HepG2 (cell line): ENCODE data around the gene NUBPL. TPM values are rescaled to one million over a fixed set of nuclear protein-coding genes. Genes with fewer than 3 reads are reported as not detected.

Experiments
- ATAC-seq: fragments of 200-7000 bp; cut with Tn5 transposase; 3 replicates; pipeline ENCODE4 v1.9.1; 2020; ENCODE audit warnings: mild to moderate bottlenecking, moderate library complexity
- BruUV-seq: library from RNA; stranded (reverse); fragments of 400-500 nt; replicated peaks from 2 replicates; lab custom pipeline; 2021; lab: Mats Ljungman, UMichigan
- CTCF ChIA-PET: fragments of 300-600 bp; formaldehyde crosslinking; extraction: SDS; loops from one replicate; lab custom pipeline; 2021; ENCODE audit warnings: low total read pairs, inconsistent platforms, low intra/inter-chr PET ratio; lab: Yijun Ruan, JAX
- POLR2A ChIA-PET: fragments of 350-600 bp; sonication (Branson Sonifier 250); formaldehyde crosslinking; loops from one replicate; lab custom pipeline; 2020; ENCODE audit warnings: antibody characterized with exemption, inconsistent platforms; lab: Yijun Ruan, JAX
- DNase-seq: peaks from one replicate; pipeline ENCODE4 v3.0.0-alpha.2; 2015; ENCODE audit warnings: low spot score
- FAIRE-seq: peaks from 3 replicates; lab custom pipeline; 2011; peaks lifted over from hg19 to GRCh38; lab: Jason Lieb, UNC
- H2AFZ ChIP-seq: one replicate; pipeline ENCODE4 v1.6.1; 2011; ENCODE audit warnings: low read length, inconsistent platforms
- H3K27ac ChIP-seq: fragments of 300-600 bp; 3 replicates; pipeline ENCODE4 v1.8.0; 2011; ENCODE audit warnings: mixed run types, mild to moderate bottlenecking, mixed read lengths, low read length, inconsistent platforms; ENCODE audit not compliant: insufficient read depth; ENCODE audit errors: extremely low read length
- H3K27me3 ChIP-seq, 2 experiments: fragments of 200-600 bp in 1 of 2; 2 replicates in 1 of 2; 3 replicates in 1 of 2; pipeline versions ENCODE4 v1.6.0 to v1.8.0; 2011; ENCODE audit warnings: low read length in 2 of 2, mild to moderate bottlenecking in 2 of 2, moderate library complexity in 2 of 2, inconsistent platforms in 1 of 2; ENCODE audit not compliant: insufficient read depth in 2 of 2, control insufficient read depth in 1 of 2
- H3K36me3 ChIP-seq, 2 experiments: fragments of 200-600 bp in 1 of 2; replicated peaks in 1 of 2; 2 replicates in 1 of 2; 3 replicates in 1 of 2; pipeline versions ENCODE4 v1.5.1 to v1.8.0; 2011; ENCODE audit warnings: low read length in 2 of 2, inconsistent platforms in 1 of 2; ENCODE audit not compliant: insufficient read depth in 2 of 2, control insufficient read depth in 1 of 2
- H3K4me1 ChIP-seq: 2 replicates; pipeline ENCODE4 v1.5.1; 2012; ENCODE audit warnings: low read length, inconsistent platforms; ENCODE audit not compliant: insufficient read depth
- H3K4me2 ChIP-seq: 2 replicates; pipeline ENCODE4 v1.6.0; 2011; ENCODE audit warnings: low read depth, low read length, inconsistent platforms
- H3K4me3 ChIP-seq, 3 experiments: fragments of 200-600 bp in 1 of 3; sonication (generic), shearing (Covaris generic) in 1 of 3; replicated peaks in 1 of 3; 2 replicates each; pipeline ENCODE4 v1.5.1; 2011 to 2016; ENCODE audit warnings: low read length in 3 of 3, inconsistent platforms in 2 of 3, low read depth in 2 of 3, mild to moderate bottlenecking in 2 of 3, control low read depth in 1 of 3, mixed read lengths in 1 of 3; ENCODE audit not compliant: insufficient read depth in 1 of 3
- H3K79me2 ChIP-seq: one replicate; pipeline ENCODE4 v1.6.1; 2011; ENCODE audit warnings: low read length, inconsistent platforms; ENCODE audit not compliant: insufficient read depth
- H3K9ac ChIP-seq: 2 replicates; pipeline ENCODE4 v1.6.0; 2011; ENCODE audit warnings: mild to moderate bottlenecking, low read depth, low read length, inconsistent platforms; ENCODE audit not compliant: insufficient read depth
- H3K9me3 ChIP-seq: 2 replicates; pipeline ENCODE4 v1.5.1; 2012; ENCODE audit warnings: mild to moderate bottlenecking, low read length
- H4K20me1 ChIP-seq: 2 replicates; pipeline ENCODE4 v1.6.0; 2011; ENCODE audit warnings: inconsistent platforms, mild to moderate bottlenecking, low read length, moderate library complexity; ENCODE audit not compliant: insufficient read depth
- KLF12 ChIP-seq: sonication (generic); formaldehyde crosslinking; IDR thresholded peaks from 2 replicates; pipeline ENCODE4 v1.4.0; 2020; ENCODE audit warnings: missing genetic modification reagents, borderline replicate concordance
- RBFOX2 ChIP-seq: fragments of 200-400 bp; formaldehyde crosslinking; IDR thresholded peaks from 2 replicates; pipeline ENCODE4 v1.6.1; 2017; ENCODE audit warnings: low read depth, mild to moderate bottlenecking, low read length
- TBP ChIP-seq: sonication (generic); formaldehyde crosslinking; IDR thresholded peaks from 2 replicates; pipeline ENCODE4 v1.5.0; 2020; ENCODE audit warnings: missing genetic modification reagents
- ZNF24 ChIP-seq: fragments of 450-650 bp; IDR thresholded peaks from 2 replicates; pipeline ENCODE4 v1.6.1; 2017; ENCODE audit warnings: antibody characterized with exemption, mild to moderate bottlenecking
- ZNF329 ChIP-seq: sonication (generic); formaldehyde crosslinking; IDR thresholded peaks from 2 replicates; pipeline ENCODE4 v1.9.0; 2021; ENCODE audit warnings: low read depth, mild to moderate bottlenecking, missing genetic modification reagents
- ZNF543 ChIP-seq: sonication (generic); formaldehyde crosslinking; IDR thresholded peaks from 2 replicates; pipeline ENCODE4 v1.4.0; 2020; ENCODE audit warnings: mild to moderate bottlenecking, missing genetic modification reagents
- WGBS: methylation state at CpG from one replicate; pipeline ENCODE4 v1.1.6; 2017; ENCODE audit warnings: low lambda C conversion rate; 5-methylcytosine and 5-hydroxymethylcytosine counted together
- in situ Hi-C: cut with HindIII; loops from 2 replicates; pipeline ENCODE4 v1.10.0; 2017; ENCODE audit warnings: low pct_unique_long_range_greater_than_20kb; ENCODE audit not compliant: extremely low pct_ligation_motif_present
- intact Hi-C: fragments of 100-400 bp; cut with micrococcal nuclease; formaldehyde crosslinking; loops from one replicate; pipeline ENCODE4 v1.10.0; 2022; ENCODE audit not compliant: unreplicated experiment
- polyA plus RNA-seq, 8 experiments: library from polyadenylated mRNA; depleted of rRNA in 3 of 8; stranded (reverse) in 7 of 8; unstranded in 1 of 8; fragments of >200 nt; fragmentation: Illumina TruSeq in 4 of 8; extraction: Trizol in 4 of 8; gene quantifications; 2 replicates each; pipeline versions ENCODE4 v1.2.1 to v1.2.3, GENCODE V29; 2011 to 2016; ENCODE audit warnings: low read depth in 4 of 8, missing spikeins in 1 of 8, mixed read lengths in 1 of 8; ENCODE audit not compliant: insufficient read depth in 1 of 8
- total RNA-seq, 5 experiments: library from RNA; depleted of rRNA; stranded (reverse); fragments of >200 nt; fragmentation: Illumina TruSeq; extraction: Trizol; gene quantifications; 2 replicates each; pipeline ENCODE4 v1.2.3, GENCODE V29; 2016; ENCODE audit warnings: low read depth in 1 of 5

Gene NUBPL
- total and polyA plus RNA-seq, 2 of the 13 experiments (the other 11 are each of a cell fraction or from before 2014, with no cell fraction given), result 21.3 to 44.1 TPM

DNA sequence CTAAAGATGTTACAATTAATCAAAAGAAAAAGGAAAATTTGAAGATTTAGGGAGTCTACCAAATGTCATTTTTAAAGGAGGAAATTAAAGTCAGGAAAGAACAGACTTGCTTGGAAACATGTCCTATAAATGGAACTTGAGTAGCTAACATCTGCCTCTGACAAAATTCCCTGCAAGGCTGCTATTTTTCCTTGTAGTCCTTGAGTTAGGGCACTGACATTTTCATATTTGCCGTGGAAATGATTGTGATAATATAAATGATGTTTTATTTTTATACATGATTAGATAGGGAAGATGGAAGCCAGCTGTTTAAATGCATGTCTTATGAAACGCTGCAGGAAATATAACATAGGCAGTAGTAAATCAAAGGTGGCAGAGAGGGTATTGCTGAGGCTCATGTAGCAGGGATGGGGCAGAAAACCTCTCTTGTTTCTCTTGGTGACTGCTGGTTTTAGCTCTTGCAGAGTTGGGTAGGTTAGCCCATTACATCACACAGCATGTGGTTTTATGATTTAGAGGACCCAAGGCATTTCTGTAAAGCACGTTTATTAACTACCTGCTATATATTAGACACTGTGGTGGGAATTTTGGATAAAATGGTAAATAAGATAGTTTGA lies 21.7 kb downstream of the NUBPL start:
- no peak for FAIRE-seq
- in situ Hi-C loops, result no loop called here
- ATAC-seq, result no peak
- CTCF ChIA-PET, result no interaction called here
- peaks cover 1 to 3% of the 10 kb centered on the region in 2 experiments; a peak in 2 of 5 replicates for H3K36me3 ChIP-seq
- BruUV-seq, result no TSS peak
- intact Hi-C loops, result no loop called here
- no peak overlapping the region for H2AFZ ChIP-seq
- H3K79me2 ChIP-seq, result no peaks in the 10 kb centered on the region
- H3K9me3 ChIP-seq, result no peaks in the 10 kb centered on the region
- no peak overlapping the region for H3K9ac ChIP-seq
- H4K20me1 ChIP-seq, result no peaks in the 10 kb centered on the region
- DNase-seq, result no peak
- H3K27me3 ChIP-seq, result no peaks in the 10 kb centered on the region
- POLR2A ChIA-PET, result no interaction called here
- H3K4me3 ChIP-seq, result no peak overlapping the region
- TF ChIP-seq ZNF24 (no peak), RBFOX2 (no peak)
- WGBS, result 96% methylated on average over 3 of the region's 3 CpGs
- peaks cover 10% of the 10 kb centered on the region for H3K4me1 ChIP-seq
- H3K4me2 ChIP-seq, result no peak overlapping the region
- no peak overlapping the region for H3K27ac ChIP-seq

- no peak for ATAC-seq
- Histone ChIP-seq H3K4me2 (no peak overlapping the region), H4K20me1 (no peaks in the 10 kb centered on the region), H3K79me2 (no peaks in the 10 kb centered on the region), H3K9ac (no peak overlapping the region), H3K4me3 (no peak overlapping the region), H3K36me3 (peaks cover 0 to 1% of the 10 kb centered on the region in 2 experiments; a peak in 1 of 5 replicates), H3K9me3 (no peaks in the 10 kb centered on the region), H3K27me3 (no peaks in the 10 kb centered on the region), H3K27ac (no peak overlapping the region), H2AFZ (no peak overlapping the region), H3K4me1 (peaks cover 16% of the 10 kb centered on the region)
- POLR2A ChIA-PET, result no interaction called here
- intact Hi-C loops (no loop called here), in situ Hi-C loops (no loop called here)
- WGBS, result 98% methylated on average over 2 of the region's 2 CpGs
- DNase-seq, result no peak
- no peak for FAIRE-seq
- BruUV-seq, result no TSS peak
- TF ChIP-seq TBP (CRISPR knock-in tag), result no peak
- 0 out of 2 replicates have a peak, but pooled peaks have one; percentile 27 for TF ChIP-seq KLF12 (CRISPR knock-in tag)
- no peak for TF ChIP-seq ZNF543
- TF ChIP-seq ZNF329 (CRISPR knock-in tag), result no peak
- CTCF ChIA-PET, result no interaction called here
Measured at GRCh38 chr14:31590206-31590605, 29.0 kb downstream of the NUBPL start.
